GM21723 (cell line): ENCODE data around the gene PGGT1B.
A peak's percentile ranks its signal among the peaks of the same experiment; 100 is the strongest.

Experiments
- ATAC-seq: cut with Tn5 transposase; IDR thresholded peaks from one replicate; pipeline ENCODE4 v1.9.1; 2021; ENCODE audit warnings: mild to moderate bottlenecking, moderate library complexity; ENCODE audit not compliant: unreplicated experiment

PGGT1B gene

DNA sequence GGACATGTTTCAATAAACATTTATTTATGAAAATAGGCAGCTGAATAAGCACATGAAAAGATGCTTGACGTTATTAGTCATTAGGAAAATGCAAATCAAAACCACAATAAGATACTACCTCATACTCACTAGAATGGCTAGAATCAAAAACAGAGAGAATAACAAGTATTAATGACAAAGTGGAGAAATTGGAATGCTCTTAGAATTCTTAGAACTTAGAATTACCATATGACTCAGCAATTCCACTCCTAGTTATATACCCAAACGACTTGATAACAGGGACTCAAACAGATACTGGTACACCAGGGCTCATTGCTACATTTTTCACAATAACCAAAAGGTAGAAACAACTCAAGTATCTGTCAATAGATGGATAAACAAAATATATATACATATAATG lies 77.9 kb downstream of the PGGT1B start:
- no peak for ATAC-seq

DNA sequence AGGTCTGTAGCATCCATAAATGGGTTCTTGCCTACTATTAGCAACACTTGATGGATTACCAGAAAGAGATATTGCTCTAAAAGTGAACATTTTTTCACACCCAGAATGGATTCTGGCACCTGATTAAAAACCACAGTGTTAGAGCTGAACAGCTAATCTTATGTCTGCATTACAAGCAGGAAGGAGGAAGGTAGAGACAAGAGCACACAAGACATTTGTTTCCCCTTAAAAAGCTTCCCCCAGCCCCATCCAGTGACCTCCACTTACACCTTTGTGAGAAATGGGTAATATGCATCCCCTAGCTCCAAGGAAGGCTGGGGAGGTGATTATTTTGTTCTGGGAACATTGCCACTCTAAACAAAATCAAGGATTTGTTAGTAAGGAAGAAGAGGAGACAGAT lies 80.9 kb downstream of the PGGT1B start:
- no peak for ATAC-seq

DNA sequence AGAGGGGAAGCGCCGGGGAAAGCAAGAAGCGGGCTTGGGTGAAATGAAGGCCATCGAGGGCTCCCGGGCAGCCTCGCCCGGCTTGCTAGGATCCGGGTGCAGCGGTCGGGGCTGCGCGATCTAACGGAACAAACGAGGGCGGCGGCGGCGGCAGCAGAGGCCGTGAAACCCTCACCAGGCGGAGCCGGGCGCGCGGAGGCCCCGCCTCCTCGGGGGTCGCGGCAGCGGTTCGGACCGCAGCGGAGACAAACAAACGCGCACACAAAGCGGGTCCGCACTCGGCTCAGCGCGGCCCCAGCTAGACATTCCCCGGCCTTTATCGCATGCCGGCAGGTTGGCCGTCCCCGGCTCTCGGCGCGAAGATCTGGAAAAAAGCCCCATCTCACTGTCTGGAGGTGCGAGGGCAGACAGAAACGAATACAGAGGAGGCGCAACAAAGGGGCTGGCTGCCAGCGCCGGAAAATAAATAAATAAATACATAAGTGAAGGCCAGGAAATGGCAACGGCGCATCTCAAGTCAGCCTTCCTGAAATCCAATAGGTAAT lies 82.4 kb downstream of the PGGT1B start:
- peak; percentile 79 for ATAC-seq

DNA sequence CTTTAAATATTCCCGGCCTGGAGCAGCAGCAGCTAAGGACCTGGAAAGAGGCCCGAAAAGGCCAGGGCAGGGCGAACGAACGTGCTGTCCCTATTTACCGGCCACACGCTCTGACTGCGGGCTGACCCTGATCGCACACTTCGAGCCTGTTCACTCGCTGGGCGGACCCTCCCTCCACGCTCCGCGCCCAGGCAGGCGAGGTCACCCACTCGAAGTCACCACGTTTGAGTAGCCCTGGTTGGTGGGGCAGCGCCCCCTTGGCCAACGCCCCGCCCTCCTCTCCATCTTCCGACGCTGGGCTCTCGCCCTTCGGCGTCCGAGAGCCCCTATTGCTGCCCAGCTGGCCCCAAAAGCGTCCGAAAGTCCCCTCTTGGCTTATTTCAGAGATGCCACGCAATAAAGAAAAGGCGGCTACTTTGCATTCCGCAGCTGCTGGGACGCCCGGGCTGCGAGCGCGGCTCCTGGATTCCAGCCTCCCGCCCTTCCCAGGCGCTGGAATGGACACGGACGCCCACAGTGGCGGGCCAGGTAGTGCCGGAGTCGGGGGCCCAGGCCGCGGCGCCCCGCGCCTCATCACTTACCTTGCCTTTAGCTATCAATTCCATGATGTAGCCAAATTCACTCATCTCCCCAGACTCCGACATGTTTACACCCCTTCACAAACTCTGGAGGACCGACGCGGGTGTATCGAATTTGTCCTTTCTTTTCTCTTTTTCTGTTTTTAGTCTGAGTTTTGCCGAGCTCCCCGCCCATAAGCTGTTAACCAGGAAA lies 83.1 kb downstream of the PGGT1B start:
- peak; percentile 48 for ATAC-seq

DNA sequence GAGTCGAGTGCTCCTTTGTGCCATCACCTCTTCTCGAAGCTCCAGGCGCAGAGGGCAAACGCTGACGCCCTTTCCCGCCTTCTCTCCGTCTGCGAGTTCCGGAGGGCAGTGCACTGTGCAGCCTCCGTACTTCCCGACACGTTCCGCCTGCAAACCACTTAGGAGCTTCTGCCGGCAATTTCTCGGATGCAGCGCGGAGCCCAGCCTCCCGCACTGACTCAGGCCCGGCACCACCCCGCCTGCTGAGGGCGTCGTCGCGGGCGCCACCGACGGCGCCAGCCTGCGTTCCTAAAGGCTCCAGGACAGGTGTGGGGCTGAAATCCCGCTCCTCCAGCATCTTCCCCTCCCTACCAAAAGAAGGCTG lies 83.7 kb downstream of the PGGT1B start:
- no peak for ATAC-seq

DNA sequence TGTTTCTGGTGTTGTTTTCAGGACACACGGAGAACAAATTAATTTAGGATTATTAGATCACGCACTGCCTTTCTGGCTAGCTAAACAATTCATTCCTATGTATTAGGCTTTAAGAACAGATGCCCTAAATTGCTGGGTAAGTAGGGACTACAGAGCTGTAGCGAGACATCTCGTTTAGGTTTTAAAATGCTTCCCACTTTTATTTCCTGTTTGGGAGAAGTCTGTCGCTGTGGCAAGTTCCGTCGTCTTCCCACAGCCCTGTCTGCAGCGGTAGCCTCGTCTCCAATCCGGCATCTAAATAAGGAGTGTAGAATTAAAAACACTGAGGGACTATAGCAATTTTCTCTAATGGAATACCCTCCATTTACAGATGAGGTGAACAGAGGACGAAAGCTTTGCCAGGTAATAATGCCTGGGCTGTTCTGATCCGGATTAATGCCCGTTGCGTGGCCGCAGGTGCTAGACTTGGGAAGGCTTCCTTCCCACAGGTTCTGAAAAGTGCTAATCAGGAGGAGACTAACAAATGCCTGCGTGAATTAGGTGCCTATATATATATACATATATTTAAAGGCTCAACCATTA lies 91.7 kb downstream of the PGGT1B start:
- ATAC-seq, result no peak

DNA sequence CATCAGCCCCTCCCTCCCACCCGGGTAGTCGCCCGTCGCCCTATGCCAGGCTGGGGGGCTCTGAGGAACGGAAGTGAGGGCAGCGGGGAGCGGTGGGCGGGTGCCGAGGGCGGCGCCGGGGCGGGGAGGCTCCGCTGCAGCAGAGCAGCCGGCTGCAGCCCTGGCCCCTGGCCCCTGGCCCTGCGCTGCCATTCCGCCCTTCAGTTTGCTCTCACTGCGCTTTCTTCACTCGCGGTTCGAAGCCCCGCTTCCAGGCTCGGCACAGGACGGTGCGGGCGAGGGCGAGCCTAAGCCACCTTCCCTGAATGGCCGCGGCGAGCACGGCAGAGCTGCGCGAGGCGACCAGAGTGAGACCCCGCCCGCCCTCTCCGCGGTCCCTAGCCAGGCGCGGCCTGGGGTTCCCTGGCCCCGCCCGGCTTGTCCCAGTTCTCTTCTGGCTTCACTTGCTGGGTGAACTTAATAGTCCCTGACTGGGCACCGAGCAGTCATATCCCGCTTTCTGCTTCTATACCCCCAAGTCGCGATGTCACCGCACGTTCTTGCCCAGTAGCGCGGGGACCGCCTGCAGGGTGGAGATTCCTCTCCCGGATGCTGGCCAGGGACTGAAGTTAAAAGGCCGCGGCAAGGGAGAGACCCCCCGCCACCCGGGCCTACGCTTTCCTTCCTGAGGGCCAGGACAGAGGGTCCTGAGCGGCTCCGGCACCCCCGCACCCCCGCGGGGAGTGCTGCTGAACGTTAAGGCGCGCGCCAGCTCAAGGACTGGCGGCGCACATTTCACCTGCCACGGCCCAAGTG lies 92.3 kb downstream of the PGGT1B start:
- ATAC-seq, result peak; percentile 62

DNA sequence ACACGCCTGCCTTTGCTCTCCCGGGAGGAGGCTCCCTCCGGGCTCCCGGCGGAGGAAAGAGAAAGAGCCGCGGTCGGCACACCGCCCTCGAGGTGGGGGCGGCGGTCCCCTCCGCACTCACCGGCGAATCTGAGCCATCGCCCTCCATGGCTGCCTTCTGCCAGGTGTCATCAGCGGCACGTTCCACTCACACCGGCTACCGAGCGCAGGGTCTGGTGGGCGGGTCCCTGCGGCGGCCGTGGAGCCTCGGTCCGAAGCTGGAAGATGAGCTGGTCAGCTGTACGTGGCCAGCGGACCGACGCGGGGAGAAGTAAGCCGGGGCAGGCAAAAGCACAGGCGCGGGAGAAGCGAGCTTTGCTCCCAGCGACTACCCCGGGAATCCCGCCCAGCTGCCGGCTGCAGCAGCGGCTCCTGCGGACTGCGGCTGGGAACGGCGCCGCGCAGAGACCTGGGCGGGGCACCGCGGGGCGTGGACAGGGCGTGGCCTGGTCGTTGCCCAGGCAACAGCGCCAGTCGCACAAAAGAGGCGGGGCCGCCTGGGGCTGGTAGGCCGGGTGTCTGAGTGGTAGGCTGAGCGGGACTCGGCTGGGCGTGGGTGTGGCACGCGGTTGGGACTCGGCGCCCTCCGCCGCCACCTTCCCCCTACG lies 93.1 kb downstream of the PGGT1B start, which contains the start of gene TRIM36:
TRIM36 (minus strand) TSS at position 422 of the 647 bp plus-strand sequence; CDS start at position 148, 274 bp downstream.
- peak; percentile 99 for ATAC-seq

DNA sequence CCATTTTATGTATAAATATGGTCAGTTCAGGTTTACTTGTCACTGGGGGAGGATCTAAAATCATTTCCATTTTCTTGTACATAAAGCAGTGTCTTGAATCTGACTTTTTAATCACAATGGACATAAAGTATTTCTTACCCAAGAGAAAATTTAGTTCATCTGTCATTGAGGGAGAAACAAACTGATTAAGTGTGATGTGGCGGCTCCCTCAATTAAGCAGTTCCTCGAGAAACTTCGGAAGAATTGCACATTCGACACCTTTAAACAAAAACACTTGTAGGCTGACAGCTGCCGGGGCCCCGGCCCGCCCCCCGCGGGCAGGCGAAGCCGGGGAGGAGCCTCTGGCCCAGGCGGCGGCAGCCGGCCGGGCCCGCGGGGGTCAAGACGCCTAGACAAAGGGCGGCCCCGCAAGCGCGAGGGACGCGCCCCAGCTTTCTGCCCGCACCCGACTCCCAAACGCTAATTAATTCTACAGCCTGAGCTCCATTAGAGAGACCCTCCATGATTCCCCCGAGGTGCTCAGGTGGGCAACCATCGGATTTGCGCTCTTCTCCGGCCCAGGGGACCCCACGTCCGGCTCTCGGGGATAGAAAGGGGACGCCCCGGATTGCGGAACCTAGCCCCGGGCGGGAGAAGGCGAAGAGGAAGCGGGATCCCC lies 93.7 kb downstream of the PGGT1B start:
- peak; percentile 9 for ATAC-seq

DNA sequence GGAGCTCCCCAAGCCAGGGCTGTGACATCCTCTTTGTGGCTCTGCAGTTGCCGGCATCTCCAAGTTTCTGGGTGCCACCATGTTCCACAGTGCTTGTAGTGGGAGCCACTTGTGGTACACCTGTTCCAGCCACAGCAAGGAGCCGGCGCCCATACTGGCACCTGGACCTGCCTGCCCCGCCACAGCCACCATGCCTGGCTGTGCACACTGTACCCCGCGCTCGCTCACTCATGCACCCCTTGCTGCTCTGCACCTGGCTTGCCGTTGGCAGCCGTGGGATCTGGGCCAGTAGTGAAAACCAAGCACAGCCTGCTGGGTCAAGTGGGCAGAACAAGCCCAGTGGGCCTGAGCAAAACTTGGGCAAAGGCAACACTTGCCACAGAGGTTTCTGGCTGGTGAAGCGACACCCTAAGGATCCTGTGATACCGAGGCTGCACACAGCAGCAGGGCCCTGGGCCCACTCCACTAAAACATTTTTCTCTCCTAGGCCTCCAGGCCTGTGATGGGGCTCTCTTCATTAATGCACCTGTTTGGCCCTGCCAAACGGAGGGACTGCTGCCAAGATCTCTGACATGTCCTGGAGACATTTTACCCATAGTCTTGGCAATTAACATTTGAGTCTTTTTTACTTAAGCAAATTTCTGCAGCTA lies 95.8 kb downstream of the PGGT1B start:
- no peak for ATAC-seq

DNA sequence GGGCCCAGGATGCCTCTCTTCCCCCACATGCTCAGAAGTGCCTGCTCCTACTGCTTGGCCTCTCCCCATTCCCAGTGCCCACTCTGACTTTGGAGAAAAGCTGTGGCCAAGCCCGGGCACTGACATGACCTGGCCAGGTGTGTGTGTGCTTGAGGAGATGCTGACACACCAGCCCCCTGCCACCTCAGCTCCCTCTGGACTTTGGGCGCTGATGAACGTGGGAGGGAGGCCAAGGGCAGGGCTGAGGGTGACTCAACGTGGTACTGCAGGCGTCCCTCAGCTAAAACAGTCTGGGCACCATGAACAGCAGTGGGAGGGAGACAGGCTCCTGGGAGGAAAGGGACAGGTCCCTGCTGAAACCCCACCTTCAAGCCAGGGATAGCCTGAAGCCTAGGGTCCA lies 96.9 kb downstream of the PGGT1B start:
- ATAC-seq, result no peak

DNA sequence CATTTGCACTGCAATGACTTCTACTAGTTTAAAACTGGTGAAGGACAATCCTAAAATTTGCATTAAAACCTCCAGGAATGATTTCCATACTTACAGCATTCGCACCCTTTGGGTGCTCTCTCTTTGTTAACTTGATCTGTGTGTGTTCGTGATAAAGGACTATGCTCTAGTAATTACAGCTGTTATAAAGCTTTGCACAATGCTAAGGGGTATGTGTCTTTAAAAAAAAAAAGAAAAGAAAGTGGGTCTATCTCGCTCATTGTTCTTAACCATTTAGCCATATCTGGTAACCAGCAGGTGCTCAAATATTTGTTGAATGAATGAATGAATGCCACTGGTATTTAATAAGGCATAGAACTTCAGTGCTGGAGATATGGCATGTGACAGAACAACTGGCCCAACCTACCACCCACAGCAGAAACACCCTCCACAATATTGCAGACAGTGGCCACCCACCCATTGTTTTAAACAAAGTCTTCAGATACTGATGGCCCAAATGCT lies 101.7 kb downstream of the PGGT1B start:
- no peak for ATAC-seq
